Measurements from ENCODE around the gene MEX3A.
A peak's percentile ranks its signal among the peaks of the same experiment; 100 is the strongest.

DNA sequence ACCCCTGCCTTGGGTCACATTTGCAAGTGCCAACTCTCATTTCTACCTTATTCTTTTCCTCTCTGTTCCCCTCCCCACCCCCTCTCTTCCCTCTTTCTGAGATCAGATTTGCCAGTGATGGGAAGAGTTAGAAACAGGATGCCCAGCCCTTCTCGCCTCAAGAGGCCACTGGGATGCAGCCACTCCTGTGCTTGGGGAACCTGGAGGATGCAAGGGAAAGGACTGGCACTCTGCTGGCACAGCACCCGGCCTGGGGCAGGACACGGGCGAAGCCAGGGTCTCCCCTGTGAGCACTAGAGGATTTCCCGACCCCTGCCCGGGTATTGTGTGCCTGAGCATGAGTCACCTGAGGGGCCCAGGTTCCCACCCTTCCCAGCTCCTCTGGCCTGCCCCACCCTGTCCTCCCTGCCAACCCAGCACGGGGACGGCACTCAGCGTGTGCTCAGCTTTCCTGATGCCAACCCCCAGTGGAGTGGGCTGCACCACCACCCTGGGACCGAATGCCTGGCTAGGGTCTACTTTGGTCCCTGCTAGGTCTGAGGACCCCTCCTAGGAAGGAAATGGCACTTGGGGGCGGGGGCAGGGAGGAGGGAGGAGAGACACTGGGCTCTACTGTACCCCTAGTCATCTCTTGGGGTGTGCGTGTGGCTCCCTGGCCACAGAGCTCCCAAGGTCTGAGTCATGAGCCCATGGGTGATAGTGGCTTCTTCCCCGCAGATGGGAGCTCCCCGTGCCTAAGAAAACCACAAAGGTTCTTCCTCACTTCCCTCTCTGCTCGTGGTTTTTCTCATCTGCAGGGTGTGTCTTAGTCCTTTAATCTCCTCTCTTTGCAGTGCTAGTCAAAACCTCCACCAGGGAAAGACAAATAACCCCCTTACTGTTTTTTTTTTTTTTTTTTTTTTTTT lies 44.6 kb upstream of the MEX3A start:
- TF ChIP-seq CTCF (IDR thresholded peaks at IDR 0.05) (peak in 2 of 6 experiments; percentile 18 to 20), POLR2A (IDR thresholded peaks at IDR 0.05) (no peak)

All from esophagus squamous epithelium (tissue), 4 donors.